HFF-Myc (cell line): ENCODE results near the gene PPP1CC.
A peak's percentile ranks its signal among the peaks of the same experiment; 100 is the strongest.

Source experiments
- DNase-seq: peaks from one replicate; pipeline ENCODE4 v3.0.0-alpha.2; 2011; ENCODE audit warnings: low read depth; ENCODE audit errors: extremely low read depth
- H3K4me3 ChIP-seq: replicated peaks from 2 replicates; pipeline ENCODE4 v1.5.1; 2011; ENCODE audit warnings: low read depth, mild to moderate bottlenecking, control low read depth, low read length
- CTCF ChIP-seq: IDR thresholded peaks from 2 replicates; pipeline ENCODE4 v1.5.1; 2012; ENCODE audit warnings: mild to moderate bottlenecking, low read depth, low read length, control low read depth; ENCODE audit errors: missing control alignments

Gene PPP1CC

GRCh38 chr12:110758922-110759321 lies 16.2 kb upstream of the PPP1CC start:
- no peak for DNase-seq
- H3K4me3 ChIP-seq, result no peak overlapping the region
- TF ChIP-seq CTCF, result no peak

DNA sequence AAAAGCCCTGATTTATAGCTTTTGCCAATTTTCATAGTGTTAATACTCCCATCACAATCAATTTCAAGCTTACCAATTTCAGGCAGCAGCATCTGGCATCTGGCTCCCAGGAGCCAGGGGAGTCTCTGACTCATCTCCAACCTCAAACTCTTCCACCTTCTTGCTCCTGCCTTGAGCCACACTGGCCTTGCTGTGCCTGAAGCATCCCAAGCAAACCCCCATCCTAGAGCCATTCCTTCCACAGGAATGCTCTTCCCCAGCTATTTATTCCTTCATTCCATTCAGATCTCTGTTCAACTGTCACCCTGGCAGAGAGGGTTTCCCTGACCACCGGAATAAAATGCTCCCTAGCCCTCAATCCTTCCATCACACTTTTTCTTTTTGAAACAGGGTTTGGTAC lies 13.9 kb upstream of the PPP1CC start:
- TF ChIP-seq CTCF, result no peak

DNA sequence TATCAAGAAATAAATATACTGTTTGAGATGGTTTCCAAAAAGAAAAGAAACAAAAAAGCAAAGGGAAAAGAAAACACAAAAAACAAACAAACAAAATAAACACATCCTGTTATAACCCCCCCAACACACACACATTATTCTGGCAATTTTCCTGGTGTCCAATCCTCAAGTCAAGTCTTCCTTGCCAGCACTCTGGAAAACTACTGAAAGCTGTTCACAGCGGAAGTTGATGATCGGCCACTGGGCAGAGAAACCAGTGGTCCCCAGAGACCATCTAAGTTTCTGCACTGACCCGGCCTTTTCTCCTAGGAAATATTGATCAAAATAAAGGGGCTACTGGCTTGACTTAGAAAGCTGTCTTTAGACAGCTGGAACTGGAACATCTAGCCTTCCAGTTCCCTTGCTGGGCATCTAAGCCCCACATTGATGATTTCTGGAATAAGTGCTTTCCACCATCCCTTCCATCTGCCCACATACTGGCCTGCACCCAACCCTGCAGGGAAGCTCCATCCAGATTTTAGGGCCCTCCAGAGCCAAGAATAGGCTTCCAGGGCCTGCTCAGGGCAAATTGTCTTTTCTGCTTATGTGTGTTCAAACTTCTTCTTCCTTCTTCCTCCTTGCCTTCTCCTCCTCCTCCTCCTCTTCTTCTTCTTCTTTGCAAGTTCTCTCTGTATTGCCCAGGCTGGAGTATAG lies 11.6 kb upstream of the PPP1CC start:
- no peak for DNase-seq
- no peak for TF ChIP-seq CTCF
- H3K4me3 ChIP-seq, result no peak overlapping the region

More for the DNA sequence above, 13.9 kb upstream of the PPP1CC start:
- H3K4me3 ChIP-seq, result no peak overlapping the region
- DNase-seq, result no peak

DNA sequence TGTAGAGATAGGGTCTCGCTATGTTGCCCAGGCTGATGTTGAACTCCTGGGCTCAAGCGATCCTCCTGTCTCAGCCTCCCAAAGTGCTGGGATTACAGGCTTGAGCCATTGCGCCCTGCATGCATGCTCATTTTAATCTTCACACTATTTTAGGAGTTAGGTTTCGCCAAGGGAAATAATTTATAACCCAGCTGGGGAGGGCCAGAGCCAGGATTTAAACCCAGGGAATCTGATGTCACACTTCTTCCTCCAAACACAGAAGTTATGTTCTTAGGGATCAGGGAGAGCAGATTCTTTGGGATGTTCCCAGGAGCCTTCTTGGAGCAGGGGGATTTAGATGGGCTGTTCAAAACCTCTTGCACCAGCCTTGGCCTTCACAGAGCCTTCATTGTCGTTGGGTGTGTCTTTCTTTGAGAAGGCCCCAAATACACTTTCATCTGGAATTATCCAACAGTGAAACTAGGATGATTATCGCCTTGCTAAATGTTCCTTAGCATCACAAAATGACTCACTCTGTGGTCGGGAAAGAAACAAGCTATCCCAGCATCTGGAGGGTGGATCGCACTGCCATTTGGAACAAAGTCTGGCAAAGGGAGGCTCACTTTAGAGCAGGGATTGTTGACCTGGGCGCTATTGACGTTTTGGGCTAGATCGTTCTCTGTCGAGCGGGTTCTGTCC lies 8.2 kb upstream of the PPP1CC start:
- TF ChIP-seq CTCF, result no peak
- peak; percentile 24 for DNase-seq
- no peak overlapping the region for H3K4me3 ChIP-seq

GRCh38 chr12:110746550-110746949 lies 3.9 kb upstream of the PPP1CC start:
- DNase-seq, result no peak
- no peak overlapping the region for H3K4me3 ChIP-seq
- TF ChIP-seq CTCF, result no peak

DNA sequence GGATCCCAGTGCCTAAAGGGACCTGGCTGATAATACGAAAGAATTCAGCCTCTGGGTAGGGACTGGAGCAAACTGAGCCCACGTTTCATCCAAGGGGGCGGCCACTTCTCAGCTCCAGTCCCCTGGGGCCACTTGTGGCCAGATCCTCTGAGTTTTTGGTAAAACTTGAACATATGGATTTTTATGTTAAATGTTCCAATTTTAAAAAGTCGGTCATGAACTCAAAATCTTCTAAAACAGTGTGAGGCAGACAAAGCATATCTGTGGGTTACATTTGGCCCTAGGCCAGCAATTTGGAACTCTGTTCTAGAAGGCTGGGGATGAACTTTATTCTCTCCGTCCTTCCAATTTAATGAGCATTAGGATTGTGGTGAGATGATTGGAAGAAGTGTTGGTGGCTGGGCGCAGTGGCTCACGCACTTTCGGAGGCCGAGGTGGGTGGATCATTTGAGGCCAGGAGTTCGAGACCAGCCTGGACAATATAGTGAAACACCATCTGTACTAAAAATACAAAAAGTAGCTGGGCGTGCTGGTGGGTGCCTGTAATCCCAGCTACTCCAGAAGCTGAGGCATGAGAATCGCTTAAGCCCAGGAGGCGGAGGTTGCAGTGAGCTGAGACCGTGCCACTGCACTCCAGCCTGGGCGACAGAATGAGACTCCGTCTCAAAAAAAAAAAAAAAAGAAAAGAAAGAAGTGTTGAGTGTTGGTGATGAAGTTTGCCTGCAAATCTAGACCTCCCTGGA lies 3.0 kb upstream of the PPP1CC start:
- DNase-seq, result no peak
- no peak for TF ChIP-seq CTCF
- H3K4me3 ChIP-seq, result no peak overlapping the region
